Esophagus mucosa (tissue), 1 donor: ENCODE measurements around the gene AGTPBP1. TPM values are rescaled to one million over a fixed set of nuclear protein-coding genes. Genes with fewer than 3 reads are reported as not detected.

Experiments
- ATAC-seq: fragments of 200-7000 bp; cut with Tn5 transposase; one replicate; pipeline ENCODE4 v1.9.1; 2020
- total RNA-seq: library from RNA; stranded (reverse); gene quantifications from one replicate; pipeline ENCODE4 v1.2.4, GENCODE V29; 2023
- donor health status: DM: yes; HTN: yes; CAD: no.

AGTPBP1 gene
- total RNA-seq, 1 donor from 2014 or later, result 10.3 TPM

DNA sequence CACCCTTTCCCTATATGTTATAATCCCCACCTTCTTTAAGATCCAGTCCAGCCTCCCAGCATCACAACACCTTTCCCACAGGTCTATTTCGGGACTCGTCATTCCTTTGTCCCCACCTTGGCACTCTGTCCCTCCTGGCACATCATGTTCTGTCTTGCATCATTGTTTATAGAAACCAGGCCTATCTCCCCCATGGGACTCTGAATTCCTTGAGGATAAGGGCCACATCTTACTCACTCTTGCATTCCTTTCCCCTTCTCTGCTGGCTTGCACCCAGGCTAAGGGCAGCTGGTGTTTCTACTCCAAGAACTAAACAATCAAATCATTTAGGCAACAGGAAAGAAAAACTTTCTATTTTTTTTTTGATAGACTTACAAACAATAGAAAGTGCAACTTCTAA is 205.7 kb downstream of the AGTPBP1 start:
- ATAC-seq, result no peak

DNA sequence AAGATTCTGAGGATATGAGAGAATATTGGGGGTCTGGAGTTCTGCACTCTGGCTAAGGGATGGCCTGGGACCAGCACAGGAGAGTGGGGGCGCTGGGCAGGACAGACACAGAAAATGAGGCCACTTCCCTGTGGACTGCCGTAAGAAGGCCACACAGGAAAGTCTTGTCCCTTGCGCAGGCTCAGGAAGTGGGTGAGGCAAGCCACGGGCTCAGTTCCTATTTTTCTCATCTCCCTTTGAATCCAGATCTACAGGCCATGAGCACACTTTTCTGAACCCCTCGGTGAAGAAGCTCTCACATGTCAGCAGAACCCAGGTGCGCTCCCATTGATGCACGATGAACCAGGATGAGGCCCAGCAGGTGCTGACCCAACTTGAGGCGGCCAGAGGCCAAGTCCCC is 207.4 kb downstream of the AGTPBP1 start:
- ATAC-seq, result no peak

GRCh38 chr9:85533538-85533937 is 208.2 kb downstream of the AGTPBP1 start:
- ATAC-seq, result no peak

GRCh38 chr9:85530721-85531120 is 211.0 kb downstream of the AGTPBP1 start:
- no peak for ATAC-seq

GRCh38 chr9:85528607-85529006 is 213.1 kb downstream of the AGTPBP1 start:
- ATAC-seq, result no peak

DNA sequence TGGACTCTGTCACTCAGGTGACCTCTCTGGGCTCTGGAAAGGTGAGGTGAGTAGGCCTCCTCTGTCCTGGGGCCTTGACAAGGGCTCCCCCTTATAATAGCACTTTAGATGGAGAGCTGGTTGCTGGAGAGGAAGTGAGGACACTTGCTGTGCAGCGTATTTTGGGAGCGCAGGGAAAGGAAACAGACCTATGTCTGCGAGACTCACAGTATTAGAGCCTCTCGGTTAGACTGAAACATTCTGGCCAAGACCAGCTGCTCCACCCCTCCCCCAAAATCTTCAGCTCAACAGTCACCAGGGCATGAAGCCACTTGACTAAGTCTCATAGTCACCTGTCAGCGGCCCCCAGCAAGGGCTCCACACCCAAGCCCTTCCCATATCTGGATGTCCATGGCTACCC is 213.6 kb downstream of the AGTPBP1 start:
- no peak for ATAC-seq

- ATAC-seq, result no peak
Observed at GRCh38 chr9:85527331-85528020, 214.3 kb downstream of the AGTPBP1 start.

- ATAC-seq, result no peak
Observed at GRCh38 chr9:85524531-85524930, 217.2 kb downstream of the AGTPBP1 start.

GRCh38 chr9:85523202-85523601 is 218.6 kb downstream of the AGTPBP1 start:
- ATAC-seq, result no peak

- ATAC-seq, result peak; percentile 35
Observed at GRCh38 chr9:85522459-85523092, 219.2 kb downstream of the AGTPBP1 start.

DNA sequence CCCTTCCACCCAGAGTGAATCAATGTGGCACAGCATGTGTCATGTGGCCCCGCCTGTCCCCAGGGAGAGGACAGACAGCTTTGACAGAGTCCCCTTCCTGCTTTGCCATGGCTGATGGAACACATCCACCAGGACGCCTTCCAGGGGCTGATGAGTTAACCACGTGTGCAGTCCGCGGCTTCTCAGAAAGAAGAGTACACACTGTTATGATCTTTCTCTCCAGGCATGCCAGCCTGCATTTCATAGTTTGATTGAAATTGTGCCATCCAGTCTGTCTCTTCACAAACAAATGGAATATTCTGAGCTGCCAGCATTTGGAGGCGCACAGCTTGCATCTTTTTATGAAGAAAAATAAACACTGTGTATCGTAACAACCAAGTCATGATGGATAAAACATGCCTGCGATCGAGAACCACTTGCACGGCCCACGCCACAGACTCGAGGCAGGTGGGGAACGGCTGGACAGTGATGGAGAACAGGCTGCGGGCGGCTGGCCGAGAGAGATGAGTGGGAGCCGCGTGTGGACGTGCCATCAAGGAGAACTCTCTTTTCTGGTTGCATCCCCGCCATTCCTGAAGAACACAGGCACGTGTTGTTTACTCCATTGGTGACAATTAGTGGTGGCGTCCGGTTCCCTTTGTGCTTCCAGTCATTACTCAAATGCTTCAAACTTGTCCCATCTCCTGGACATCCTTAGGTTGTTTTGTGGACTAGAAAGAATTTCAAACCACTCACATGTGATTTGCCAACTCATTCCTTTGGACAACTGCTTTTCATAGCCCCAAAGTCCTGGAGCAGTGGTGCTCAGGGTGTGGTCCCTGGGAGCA is 220.2 kb downstream of the AGTPBP1 start:
- ATAC-seq, result no peak

DNA sequence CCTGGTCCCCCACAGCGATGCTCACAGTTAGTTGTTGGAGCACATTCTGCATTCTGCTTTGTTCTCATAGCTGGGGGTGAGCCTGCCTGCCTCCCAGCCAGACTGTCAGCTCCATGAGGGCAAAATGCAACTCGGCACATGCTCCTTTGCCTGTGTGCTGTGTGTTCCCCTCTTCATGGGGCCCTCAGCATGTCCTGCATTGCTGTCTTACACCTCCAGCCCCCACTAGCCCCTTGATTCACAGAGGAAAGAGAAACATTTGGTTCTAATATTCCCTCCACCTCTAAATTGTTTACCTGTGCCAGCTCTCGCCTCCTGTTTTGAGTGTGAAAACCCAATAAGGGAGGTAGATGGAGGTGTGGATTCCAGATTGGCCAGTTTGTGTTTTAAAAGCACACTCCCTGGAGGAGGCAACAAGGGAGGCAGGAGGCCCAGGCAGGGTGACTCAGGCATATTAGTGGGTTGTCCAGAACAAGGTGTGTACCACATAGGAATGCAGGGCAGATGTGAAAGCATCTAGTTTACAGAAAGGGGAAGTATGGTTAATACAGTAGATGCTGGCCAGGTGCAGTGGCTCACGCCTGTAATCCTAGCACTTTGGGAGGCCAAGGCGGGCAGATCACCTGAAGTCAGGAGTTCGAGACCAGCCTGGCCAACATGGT is 224.6 kb downstream of the AGTPBP1 start:
- ATAC-seq, result peak; percentile 73

GRCh38 chr9:85516455-85516854 is 225.3 kb downstream of the AGTPBP1 start:
- no peak for ATAC-seq

GRCh38 chr9:85515021-85515420 is 226.7 kb downstream of the AGTPBP1 start:
- peak; percentile 88 for ATAC-seq

GRCh38 chr9:85514256-85514655 is 227.5 kb downstream of the AGTPBP1 start:
- ATAC-seq, result peak; percentile 89

- ATAC-seq, result no peak
Observed at GRCh38 chr9:85511746-85512145, 230.0 kb downstream of the AGTPBP1 start.

DNA sequence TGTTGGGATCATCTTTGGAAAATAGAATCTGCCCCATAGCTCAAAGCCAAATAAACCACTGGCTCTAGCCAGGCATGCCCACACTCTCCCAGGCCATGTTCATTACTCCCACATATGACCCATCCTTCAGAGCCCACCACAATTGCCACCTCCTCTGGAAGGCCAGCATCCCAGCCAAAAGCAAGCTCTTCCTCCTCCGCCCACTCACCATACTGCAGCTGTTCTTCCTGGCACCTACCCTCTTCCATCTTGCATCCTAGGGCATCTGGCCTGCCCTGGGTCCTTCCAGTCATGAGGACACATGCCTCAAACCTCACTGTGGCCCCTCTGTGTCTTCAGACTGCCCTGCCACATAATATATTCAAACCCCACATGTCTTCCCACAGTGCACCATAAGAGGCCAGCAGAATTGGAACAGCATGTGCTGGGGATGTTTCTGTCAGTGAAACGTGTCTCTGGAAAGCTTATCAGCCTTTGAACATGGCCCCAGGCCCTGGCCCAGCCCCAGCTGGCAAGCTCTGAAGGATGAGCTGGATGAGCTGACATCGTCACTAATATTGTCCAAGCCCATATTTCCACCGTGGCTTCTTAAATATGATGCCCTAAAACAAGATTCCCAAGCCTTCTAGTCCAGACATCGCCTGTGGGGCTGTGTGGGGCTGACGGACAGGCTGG is 230.8 kb downstream of the AGTPBP1 start:
- ATAC-seq, result no peak

- ATAC-seq, result no peak
Observed at GRCh38 chr9:85508616-85509015, 233.1 kb downstream of the AGTPBP1 start.

- ATAC-seq, result no peak
Observed at GRCh38 chr9:85505612-85506011, 236.1 kb downstream of the AGTPBP1 start.

- ATAC-seq, result no peak
Observed at GRCh38 chr9:85502815-85503655, 238.7 kb downstream of the AGTPBP1 start.

DNA sequence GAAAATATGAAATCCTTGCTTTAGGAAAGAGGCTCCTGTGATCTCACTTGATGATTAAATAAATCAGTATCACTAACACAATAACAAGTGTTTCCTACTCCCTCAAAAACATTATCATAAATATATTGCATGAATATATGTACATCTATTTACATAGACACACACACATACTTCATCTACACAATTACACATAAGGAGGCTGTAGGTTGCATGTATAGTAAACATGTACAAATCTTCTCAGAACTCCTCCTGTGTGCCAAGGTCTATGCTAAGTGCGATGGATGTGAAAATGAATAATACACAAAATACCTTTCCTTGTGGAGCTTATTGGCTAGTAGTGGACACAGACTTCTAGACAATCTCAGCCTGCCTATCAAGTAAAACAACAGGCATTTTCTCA is 239.9 kb downstream of the AGTPBP1 start:
- no peak for ATAC-seq

- no peak for ATAC-seq
Observed at GRCh38 chr9:85501456-85501855, 240.3 kb downstream of the AGTPBP1 start.
